Keratinocyte (primary cell): ENCODE measurements around the gene PPP1R14B.

Experiments
- EZH2 ChIP-seq: IDR thresholded peaks from one replicate; pipeline ENCODE4 v1.6.1; 2012; ENCODE audit warnings: inconsistent platforms, mild to moderate bottlenecking, low read length, moderate library complexity
- TF ChIP-seq, protein P1 (sequence below), 3 experiments: IDR thresholded peaks in 1 of 3; conservative IDR thresholded peaks in 1 of 3; optimal IDR thresholded peaks in 1 of 3; 2 replicates in 2 of 3; 3 replicates in 1 of 3; pipeline versions ENCODE3 to v1.5.1; 2011; ENCODE audit warnings: low read length in 3 of 3, mild to moderate bottlenecking in 3 of 3, moderate library complexity in 2 of 3, control low read depth in 1 of 3, inconsistent platforms in 1 of 3; ENCODE audit not compliant: insufficient read depth in 2 of 3; ENCODE audit errors: extremely low read depth in 1 of 3

DNA sequence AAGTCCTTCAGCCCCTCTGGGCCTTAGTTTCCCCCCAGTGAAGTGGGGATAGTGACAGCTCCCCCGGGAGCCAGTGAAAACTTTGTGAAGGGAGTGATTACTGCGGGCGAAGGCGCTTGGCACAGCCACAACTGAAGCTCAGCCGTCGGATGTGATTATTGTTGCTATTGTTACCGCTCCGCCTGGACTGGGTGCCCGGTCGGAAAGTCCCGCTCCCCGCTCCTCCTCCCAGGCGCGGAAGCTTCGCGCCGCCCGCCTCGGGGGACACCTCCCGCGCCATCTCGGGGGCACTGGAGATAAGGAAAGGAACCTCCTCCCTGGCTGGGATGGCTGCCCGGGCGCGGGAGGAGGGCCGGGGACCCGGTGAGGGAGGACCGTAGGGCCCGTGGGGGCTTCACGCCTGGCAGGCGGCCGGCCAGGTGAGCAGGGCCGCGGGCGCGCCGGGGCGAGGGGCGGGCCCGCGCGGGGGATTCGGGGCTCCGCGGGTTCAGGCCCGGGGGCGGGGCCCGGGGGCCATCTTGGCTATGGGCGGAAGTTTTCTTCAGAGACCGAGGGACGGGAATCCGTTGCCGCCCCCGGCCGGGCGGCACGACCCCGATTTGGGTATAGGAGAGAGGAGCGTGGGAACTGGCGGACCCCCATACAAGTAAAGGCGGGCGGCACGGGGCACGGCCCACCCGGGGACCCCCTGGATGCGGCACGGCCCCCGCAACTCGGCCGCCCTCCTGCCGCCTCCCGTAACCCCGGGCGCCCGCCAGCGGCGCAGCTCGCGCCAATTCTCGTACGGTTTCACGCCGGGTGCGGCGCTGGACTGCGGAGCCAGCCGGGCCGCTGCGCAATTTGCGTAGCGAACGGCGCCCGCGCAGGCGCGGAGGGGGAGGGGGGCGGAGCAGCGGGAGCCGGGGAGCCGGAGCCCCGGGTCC, 38.5 kb upstream of the PPP1R14B start, which contains the start of gene GPR137:
- TF ChIP-seq, protein P1, sequence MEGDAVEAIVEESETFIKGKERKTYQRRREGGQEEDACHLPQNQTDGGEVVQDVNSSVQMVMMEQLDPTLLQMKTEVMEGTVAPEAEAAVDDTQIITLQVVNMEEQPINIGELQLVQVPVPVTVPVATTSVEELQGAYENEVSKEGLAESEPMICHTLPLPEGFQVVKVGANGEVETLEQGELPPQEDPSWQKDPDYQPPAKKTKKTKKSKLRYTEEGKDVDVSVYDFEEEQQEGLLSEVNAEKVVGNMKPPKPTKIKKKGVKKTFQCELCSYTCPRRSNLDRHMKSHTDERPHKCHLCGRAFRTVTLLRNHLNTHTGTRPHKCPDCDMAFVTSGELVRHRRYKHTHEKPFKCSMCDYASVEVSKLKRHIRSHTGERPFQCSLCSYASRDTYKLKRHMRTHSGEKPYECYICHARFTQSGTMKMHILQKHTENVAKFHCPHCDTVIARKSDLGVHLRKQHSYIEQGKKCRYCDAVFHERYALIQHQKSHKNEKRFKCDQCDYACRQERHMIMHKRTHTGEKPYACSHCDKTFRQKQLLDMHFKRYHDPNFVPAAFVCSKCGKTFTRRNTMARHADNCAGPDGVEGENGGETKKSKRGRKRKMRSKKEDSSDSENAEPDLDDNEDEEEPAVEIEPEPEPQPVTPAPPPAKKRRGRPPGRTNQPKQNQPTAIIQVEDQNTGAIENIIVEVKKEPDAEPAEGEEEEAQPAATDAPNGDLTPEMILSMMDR (optimal IDR thresholded peaks at IDR 0.05 in 1 of 3, IDR thresholded peaks at IDR 0.05 in 1 of 3, conservative IDR thresholded peaks at IDR 0.05 in 1 of 3; ENCODE audit: extremely low read depth in 1 of 3, insufficient read depth in 2 of 3, low read length in 3 of 3) = no peak
- TF ChIP-seq EZH2 = no peak
